Mammary epithelial cell (primary cell): ENCODE data around the gene CCDC117.

Experiments
- CTCF ChIP-seq, 2 donors: IDR thresholded peaks in 1 of 2; conservative IDR thresholded peaks in 1 of 2; 2 replicates each; pipeline ENCODE4 v1.5.1; 2011 to 2012; ENCODE audit warnings: inconsistent platforms in 2 of 2, low read length in 2 of 2, mild to moderate bottlenecking in 2 of 2, control low read depth in 1 of 2, low read depth in 1 of 2; ENCODE audit not compliant: insufficient read depth in 1 of 2; ENCODE audit errors: extremely low read depth in 1 of 2
- EZH2 ChIP-seq: IDR thresholded peaks from 2 replicates; pipeline ENCODE4 v1.6.1; 2012; ENCODE audit warnings: low read length, inconsistent platforms, borderline replicate concordance

GRCh38 chr22:28792491-28793383 lies 20.2 kb downstream of the CCDC117 start:
- TF ChIP-seq CTCF (conservative IDR thresholded peaks at IDR 0.05 in 1 of 2, IDR thresholded peaks at IDR 0.05 in 1 of 2; ENCODE audit: extremely low read depth in 1 of 2, insufficient read depth in 1 of 2, low read depth in 1 of 2, low read length in 2 of 2) (no peak), EZH2 (no peak)
